Ishikawa (cell line): ENCODE data around the gene UST.

ENCODE experiments used
- EGR1 ChIP-seq: IDR thresholded peaks from 2 replicates; pipeline ENCODE4 v1.6.1; 2012
- EP300 ChIP-seq: IDR thresholded peaks from 2 replicates; pipeline ENCODE4 v1.6.1; 2012; ENCODE audit warnings: borderline replicate concordance
- FOXM1 ChIP-seq: IDR thresholded peaks from 2 replicates; pipeline ENCODE4 v1.6.1; 2012; ENCODE audit warnings: low read depth, borderline replicate concordance
- RAD21 ChIP-seq: IDR thresholded peaks from 2 replicates; pipeline ENCODE4 v1.6.1; 2012; ENCODE audit warnings: low read depth
- TAF1 ChIP-seq: IDR thresholded peaks from 2 replicates; pipeline ENCODE4 v1.6.1; 2012; ENCODE audit warnings: low read depth, mild to moderate bottlenecking
- TCF12 ChIP-seq: IDR thresholded peaks from 2 replicates; pipeline ENCODE4 v1.6.1; 2012; ENCODE audit warnings: low read depth
- TEAD4 ChIP-seq: IDR thresholded peaks from 2 replicates; pipeline ENCODE4 v1.6.1; 2012
- YY1 ChIP-seq: IDR thresholded peaks from 2 replicates; pipeline ENCODE4 v1.6.1; 2012; ENCODE audit warnings: low read depth
- ZBTB7A ChIP-seq: IDR thresholded peaks from 2 replicates; pipeline ENCODE4 v1.6.1; 2012; ENCODE audit warnings: low read depth
- TF ChIP-seq, protein P1 (sequence below): IDR thresholded peaks from 2 replicates; pipeline ENCODE4 v1.6.1; 2012
- TF ChIP-seq, protein P2 (sequence below): IDR thresholded peaks from 2 replicates; pipeline ENCODE4 v1.6.1; 2012
- TF ChIP-seq, protein P3 (sequence below): IDR thresholded peaks from 2 replicates; pipeline ENCODE4 v1.6.1; 2012; ENCODE audit warnings: low read depth, mild to moderate bottlenecking

DNA sequence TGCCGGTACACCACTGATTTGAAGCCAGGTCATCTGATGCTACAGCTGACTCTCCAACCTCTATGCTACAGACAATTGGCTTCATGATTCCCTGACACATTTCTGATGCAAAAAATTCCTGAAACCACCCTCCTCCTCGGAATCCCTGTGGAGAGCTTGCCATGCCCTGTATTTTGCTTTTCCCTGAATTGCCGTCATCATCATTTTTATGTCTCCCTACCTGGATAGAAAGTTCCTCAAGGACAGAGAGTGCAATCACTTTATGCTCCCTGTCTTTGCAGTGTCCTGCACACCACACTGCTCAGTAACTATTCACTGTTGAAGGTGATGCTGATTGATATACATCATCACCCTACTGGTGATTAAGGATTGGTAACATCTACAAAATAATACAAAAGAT is 239.8 kb downstream of the UST start:
- TF ChIP-seq TCF12: no peak
- TF ChIP-seq YY1: no peak
- no peak for TF ChIP-seq RAD21
- TF ChIP-seq TAF1: no peak
- no peak for TF ChIP-seq ZBTB7A
- TF ChIP-seq EP300: no peak
- no peak for TF ChIP-seq TEAD4
- no peak for TF ChIP-seq FOXM1
- TF ChIP-seq, protein P1, sequence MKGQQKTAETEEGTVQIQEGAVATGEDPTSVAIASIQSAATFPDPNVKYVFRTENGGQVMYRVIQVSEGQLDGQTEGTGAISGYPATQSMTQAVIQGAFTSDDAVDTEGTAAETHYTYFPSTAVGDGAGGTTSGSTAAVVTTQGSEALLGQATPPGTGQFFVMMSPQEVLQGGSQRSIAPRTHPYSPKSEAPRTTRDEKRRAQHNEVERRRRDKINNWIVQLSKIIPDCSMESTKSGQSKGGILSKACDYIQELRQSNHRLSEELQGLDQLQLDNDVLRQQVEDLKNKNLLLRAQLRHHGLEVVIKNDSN: no peak
- TF ChIP-seq, protein P2, sequence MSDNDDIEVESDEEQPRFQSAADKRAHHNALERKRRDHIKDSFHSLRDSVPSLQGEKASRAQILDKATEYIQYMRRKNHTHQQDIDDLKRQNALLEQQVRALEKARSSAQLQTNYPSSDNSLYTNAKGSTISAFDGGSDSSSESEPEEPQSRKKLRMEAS: no peak
- TF ChIP-seq, protein P3, sequence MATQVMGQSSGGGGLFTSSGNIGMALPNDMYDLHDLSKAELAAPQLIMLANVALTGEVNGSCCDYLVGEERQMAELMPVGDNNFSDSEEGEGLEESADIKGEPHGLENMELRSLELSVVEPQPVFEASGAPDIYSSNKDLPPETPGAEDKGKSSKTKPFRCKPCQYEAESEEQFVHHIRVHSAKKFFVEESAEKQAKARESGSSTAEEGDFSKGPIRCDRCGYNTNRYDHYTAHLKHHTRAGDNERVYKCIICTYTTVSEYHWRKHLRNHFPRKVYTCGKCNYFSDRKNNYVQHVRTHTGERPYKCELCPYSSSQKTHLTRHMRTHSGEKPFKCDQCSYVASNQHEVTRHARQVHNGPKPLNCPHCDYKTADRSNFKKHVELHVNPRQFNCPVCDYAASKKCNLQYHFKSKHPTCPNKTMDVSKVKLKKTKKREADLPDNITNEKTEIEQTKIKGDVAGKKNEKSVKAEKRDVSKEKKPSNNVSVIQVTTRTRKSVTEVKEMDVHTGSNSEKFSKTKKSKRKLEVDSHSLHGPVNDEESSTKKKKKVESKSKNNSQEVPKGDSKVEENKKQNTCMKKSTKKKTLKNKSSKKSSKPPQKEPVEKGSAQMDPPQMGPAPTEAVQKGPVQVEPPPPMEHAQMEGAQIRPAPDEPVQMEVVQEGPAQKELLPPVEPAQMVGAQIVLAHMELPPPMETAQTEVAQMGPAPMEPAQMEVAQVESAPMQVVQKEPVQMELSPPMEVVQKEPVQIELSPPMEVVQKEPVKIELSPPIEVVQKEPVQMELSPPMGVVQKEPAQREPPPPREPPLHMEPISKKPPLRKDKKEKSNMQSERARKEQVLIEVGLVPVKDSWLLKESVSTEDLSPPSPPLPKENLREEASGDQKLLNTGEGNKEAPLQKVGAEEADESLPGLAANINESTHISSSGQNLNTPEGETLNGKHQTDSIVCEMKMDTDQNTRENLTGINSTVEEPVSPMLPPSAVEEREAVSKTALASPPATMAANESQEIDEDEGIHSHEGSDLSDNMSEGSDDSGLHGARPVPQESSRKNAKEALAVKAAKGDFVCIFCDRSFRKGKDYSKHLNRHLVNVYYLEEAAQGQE: no peak
- no peak for TF ChIP-seq EGR1
